Panc1 (cell line): ENCODE measurements around the gene RBM10. TPM values are rescaled to one million over a fixed set of nuclear protein-coding genes. Genes with fewer than 3 reads are reported as not detected.
"Not testable (repeated sequence)": the region's sequence is repeated elsewhere in the genome, so short reads cannot be mapped to it uniquely, and the experiment has no call there.

Experiments
- ATAC-seq: fragments of 200-7000 bp; cut with Tn5 transposase; 2 replicates; pipeline ENCODE4 v1.9.1; 2020; ENCODE audit warnings: mild to moderate bottlenecking, moderate library complexity
- BruUV-seq: library from RNA; stranded (reverse); fragments of 400-500 nt; replicated peaks from 2 replicates; lab custom pipeline; 2021; lab: Mats Ljungman, UMichigan
- CTCF ChIA-PET: fragments of 300-600 bp; sonication (Branson Sonifier 250); formaldehyde crosslinking; loops from one replicate; lab custom pipeline; 2022; ENCODE audit warnings: antibody characterized with exemption; lab: Charles Lee
- POLR2A ChIA-PET: fragments of 300-600 bp; sonication (Branson Sonifier 250); formaldehyde crosslinking; loops from one replicate; lab custom pipeline; 2022; ENCODE audit warnings: antibody characterized with exemption; lab: Charles Lee
- DNase-seq: peaks from one replicate; pipeline ENCODE4 v3.0.0-alpha.2; 2010; ENCODE audit warnings: low read depth, low spot score
- H3K27ac ChIP-seq: 2 replicates; pipeline ENCODE4 v1.5.1; 2011; ENCODE audit warnings: mild to moderate bottlenecking, low read length, inconsistent platforms
- H3K27me3 ChIP-seq: fragments of 200-500 bp; sonication (Bioruptor generic); 2 replicates; pipeline ENCODE4 v1.6.0; 2014; ENCODE audit warnings: low read length, inconsistent platforms; ENCODE audit not compliant: control insufficient read depth, insufficient read depth
- H3K36me3 ChIP-seq: fragments of 200-500 bp; sonication (Bioruptor generic); 2 replicates; pipeline ENCODE4 v1.5.1; 2014; ENCODE audit warnings: inconsistent platforms, mild to moderate bottlenecking, low read length, moderate library complexity; ENCODE audit not compliant: control insufficient read depth, insufficient read depth
- H3K4me1 ChIP-seq: 2 replicates; pipeline ENCODE4 v1.5.1; 2011; ENCODE audit warnings: inconsistent platforms, mild to moderate bottlenecking, low read length, moderate library complexity; ENCODE audit not compliant: control insufficient read depth, insufficient read depth
- H3K4me3 ChIP-seq, 2 experiments: 2 replicates each; pipeline ENCODE4 v1.5.1; 2011 to 2012; ENCODE audit warnings: low read depth in 2 of 2, low read length in 2 of 2, mild to moderate bottlenecking in 2 of 2, inconsistent platforms in 1 of 2, moderate library complexity in 1 of 2
- H3K9me3 ChIP-seq: fragments of 200-500 bp; sonication (Bioruptor generic); 2 replicates; pipeline ENCODE4 v1.5.1; 2014; ENCODE audit warnings: low read depth, mild to moderate bottlenecking, inconsistent platforms, low read length, moderate library complexity; ENCODE audit not compliant: control insufficient read depth, insufficient read depth
- POLR2AphosphoS5 ChIP-seq: IDR thresholded peaks from 2 replicates; pipeline ENCODE4 v1.6.1; 2012; ENCODE audit warnings: mild to moderate bottlenecking, low read depth, low read length, moderate library complexity
- SIN3A ChIP-seq: IDR thresholded peaks from 2 replicates; pipeline ENCODE4 v1.6.1; 2012; ENCODE audit warnings: low read depth, mild to moderate bottlenecking, low read length, moderate library complexity, borderline replicate concordance; ENCODE audit not compliant: insufficient read depth
- TCF7L2 ChIP-seq: IDR thresholded peaks from 2 replicates; pipeline ENCODE4 v1.6.1; 2011; ENCODE audit warnings: mild to moderate bottlenecking, low read depth, low read length, inconsistent platforms
- in situ Hi-C: cut with HindIII; loops from 2 replicates; pipeline ENCODE4 v1.10.0; 2016; ENCODE audit warnings: low sequenced_read_pairs, low pct_unique_long_range_greater_than_20kb
- intact Hi-C: fragments of 100-400 bp; cut with micrococcal nuclease; formaldehyde crosslinking; loops from one replicate; pipeline ENCODE4 v1.10.0; 2022; ENCODE audit not compliant: unreplicated experiment
- total RNA-seq: library from RNA; stranded (reverse); gene quantifications from one replicate; pipeline ENCODE4 v1.2.1, GENCODE V29; 2021; ENCODE audit not compliant: unreplicated experiment
- TF ChIP-seq, protein P1 (sequence below): fragments of 450-650 bp; IDR thresholded peaks from 2 replicates; pipeline ENCODE4 v1.5.1; 2017; ENCODE audit warnings: mild to moderate bottlenecking
- TF ChIP-seq, protein P2 (sequence below), 2 experiments: IDR thresholded peaks; 2 replicates each; pipeline ENCODE4 v1.6.1; 2011 to 2012; ENCODE audit warnings: low read depth in 2 of 2, control low read depth in 1 of 2, low read length in 1 of 2, mild to moderate bottlenecking in 1 of 2, moderate library complexity in 1 of 2; ENCODE audit not compliant: insufficient read depth in 1 of 2

RBM10 gene
- total RNA-seq, 1 experiment from 2014 or later, result 47.1 TPM

DNA sequence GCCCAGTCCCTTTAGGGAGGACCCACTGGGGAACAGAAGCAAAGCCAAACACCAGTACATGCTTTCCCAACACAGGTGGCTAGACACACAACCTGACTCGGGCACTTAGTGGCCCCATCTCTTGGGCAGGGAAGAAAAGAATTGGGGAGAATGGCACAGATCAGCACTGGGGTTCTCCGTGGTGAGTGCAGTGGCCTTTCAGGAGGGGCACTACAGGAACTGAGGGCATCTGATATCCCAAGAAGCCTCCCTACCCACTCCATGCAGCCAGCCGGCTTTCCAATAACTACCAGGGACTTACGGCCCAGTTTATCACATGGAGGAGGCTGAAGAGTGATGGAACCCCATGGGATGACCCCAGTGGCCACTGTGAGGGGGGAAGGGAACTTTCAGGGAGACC, 43.8 kb upstream of the RBM10 start:
- POLR2A ChIA-PET, result no interaction called here
- Histone ChIP-seq H3K4me1 (no peaks in the 10 kb centered on the region), H3K27me3 (no peaks in the 10 kb centered on the region), H3K4me3 (no peak overlapping the region), H3K9me3 (no peaks in the 10 kb centered on the region), H3K27ac (no peak overlapping the region), H3K36me3 (no peaks in the 10 kb centered on the region)
- ATAC-seq (no peak), DNase-seq (no peak)
- no TSS peak for BruUV-seq
- in situ Hi-C loops, result no loop called here
- TF ChIP-seq TCF7L2, result no peak
- TF ChIP-seq, protein P1, sequence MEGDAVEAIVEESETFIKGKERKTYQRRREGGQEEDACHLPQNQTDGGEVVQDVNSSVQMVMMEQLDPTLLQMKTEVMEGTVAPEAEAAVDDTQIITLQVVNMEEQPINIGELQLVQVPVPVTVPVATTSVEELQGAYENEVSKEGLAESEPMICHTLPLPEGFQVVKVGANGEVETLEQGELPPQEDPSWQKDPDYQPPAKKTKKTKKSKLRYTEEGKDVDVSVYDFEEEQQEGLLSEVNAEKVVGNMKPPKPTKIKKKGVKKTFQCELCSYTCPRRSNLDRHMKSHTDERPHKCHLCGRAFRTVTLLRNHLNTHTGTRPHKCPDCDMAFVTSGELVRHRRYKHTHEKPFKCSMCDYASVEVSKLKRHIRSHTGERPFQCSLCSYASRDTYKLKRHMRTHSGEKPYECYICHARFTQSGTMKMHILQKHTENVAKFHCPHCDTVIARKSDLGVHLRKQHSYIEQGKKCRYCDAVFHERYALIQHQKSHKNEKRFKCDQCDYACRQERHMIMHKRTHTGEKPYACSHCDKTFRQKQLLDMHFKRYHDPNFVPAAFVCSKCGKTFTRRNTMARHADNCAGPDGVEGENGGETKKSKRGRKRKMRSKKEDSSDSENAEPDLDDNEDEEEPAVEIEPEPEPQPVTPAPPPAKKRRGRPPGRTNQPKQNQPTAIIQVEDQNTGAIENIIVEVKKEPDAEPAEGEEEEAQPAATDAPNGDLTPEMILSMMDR, result no peak
- TF ChIP-seq, protein P2, sequence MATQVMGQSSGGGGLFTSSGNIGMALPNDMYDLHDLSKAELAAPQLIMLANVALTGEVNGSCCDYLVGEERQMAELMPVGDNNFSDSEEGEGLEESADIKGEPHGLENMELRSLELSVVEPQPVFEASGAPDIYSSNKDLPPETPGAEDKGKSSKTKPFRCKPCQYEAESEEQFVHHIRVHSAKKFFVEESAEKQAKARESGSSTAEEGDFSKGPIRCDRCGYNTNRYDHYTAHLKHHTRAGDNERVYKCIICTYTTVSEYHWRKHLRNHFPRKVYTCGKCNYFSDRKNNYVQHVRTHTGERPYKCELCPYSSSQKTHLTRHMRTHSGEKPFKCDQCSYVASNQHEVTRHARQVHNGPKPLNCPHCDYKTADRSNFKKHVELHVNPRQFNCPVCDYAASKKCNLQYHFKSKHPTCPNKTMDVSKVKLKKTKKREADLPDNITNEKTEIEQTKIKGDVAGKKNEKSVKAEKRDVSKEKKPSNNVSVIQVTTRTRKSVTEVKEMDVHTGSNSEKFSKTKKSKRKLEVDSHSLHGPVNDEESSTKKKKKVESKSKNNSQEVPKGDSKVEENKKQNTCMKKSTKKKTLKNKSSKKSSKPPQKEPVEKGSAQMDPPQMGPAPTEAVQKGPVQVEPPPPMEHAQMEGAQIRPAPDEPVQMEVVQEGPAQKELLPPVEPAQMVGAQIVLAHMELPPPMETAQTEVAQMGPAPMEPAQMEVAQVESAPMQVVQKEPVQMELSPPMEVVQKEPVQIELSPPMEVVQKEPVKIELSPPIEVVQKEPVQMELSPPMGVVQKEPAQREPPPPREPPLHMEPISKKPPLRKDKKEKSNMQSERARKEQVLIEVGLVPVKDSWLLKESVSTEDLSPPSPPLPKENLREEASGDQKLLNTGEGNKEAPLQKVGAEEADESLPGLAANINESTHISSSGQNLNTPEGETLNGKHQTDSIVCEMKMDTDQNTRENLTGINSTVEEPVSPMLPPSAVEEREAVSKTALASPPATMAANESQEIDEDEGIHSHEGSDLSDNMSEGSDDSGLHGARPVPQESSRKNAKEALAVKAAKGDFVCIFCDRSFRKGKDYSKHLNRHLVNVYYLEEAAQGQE (IDR thresholded peaks at IDR 0.05; ENCODE audit: insufficient read depth in 1 of 2, low read depth in 2 of 2, low read length in 1 of 2), result no peak
- no peak for TF ChIP-seq SIN3A
- TF ChIP-seq POLR2AphosphoS5, result no peak
- intact Hi-C loops, result no loop called here
- CTCF ChIA-PET, result no interaction called here

DNA sequence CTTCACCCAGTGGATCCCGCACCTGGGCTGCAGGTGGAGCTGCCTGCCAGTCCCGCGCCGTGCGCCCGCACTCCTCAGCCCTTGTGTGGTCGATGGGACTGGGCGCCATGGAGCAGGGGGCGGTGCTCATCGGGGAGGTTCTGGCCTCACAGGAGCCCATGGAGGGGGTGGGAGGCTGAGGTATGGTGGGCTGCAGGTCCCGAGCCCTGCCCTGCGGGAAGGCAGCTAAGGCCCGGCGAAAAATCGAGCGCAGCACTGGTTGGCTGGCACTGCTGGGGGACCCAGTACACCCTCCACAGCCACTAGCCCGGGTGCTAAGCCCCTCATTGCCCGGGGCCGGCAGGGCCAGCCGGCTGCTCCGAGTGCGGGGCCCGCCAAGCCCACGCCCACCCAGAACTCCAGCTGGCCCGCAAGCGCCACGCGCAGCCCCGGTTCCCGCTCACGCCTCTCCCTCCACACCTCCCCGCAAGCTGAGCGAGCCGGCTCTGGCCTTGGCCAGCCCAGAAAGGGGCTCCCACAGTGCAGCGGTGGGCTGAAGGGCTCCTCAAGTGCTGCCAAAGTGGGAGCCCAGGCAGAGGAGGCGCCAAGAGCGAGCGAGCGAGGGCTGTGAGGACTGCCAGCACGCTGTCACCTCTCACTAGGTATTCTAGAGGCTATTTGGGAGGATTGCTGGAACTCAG, 33.9 kb upstream of the RBM10 start:
- H3K4me1 ChIP-seq, POLR2A ChIA-PET, H3K36me3 ChIP-seq, CTCF ChIA-PET, DNase-seq, intact Hi-C loops, H3K27me3 ChIP-seq, H3K27ac ChIP-seq, H3K9me3 ChIP-seq, H3K4me3 ChIP-seq, ATAC-seq, in situ Hi-C loops, BruUV-seq: not testable (repeated sequence)

DNA sequence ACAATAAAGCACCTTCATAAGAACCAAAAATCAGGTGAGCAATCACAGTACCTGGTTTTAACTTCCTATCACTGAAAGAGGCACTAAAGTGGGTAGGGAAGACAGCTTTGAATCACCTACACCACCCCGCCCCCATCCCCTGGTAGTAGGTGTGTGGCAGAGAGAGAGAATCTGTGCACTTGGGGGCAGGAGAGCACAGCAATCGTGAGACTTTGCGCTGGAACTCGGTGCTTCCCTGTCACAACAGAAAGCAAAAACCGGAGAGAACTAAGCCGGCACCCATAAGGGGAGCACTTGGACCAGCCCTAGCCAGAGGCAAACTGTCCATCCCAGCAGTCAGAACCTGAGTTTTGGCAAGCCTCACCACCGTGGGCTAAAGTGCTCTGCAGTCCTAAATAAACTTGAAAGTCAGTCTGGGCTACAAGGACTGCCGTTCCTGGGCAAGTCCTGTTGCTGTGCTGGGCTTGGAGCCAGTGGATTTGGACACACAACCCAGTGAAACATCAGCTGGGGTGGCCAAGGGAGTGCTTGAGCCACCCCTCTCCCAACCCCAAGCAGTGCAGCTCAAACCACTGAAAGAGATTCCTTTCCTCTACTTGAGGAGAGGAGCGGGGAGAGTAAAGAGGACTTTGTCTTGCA, 32.6 kb upstream of the RBM10 start:
- ChIA-PET CTCF (no interaction called here), POLR2A (no interaction called here)
- DNase-seq, result no peak
- Histone ChIP-seq H3K4me3 (no peak overlapping the region), H3K27ac (no peak overlapping the region), H3K4me1 (no peaks in the 10 kb centered on the region), H3K9me3 (no peaks in the 10 kb centered on the region), H3K36me3 (no peaks in the 10 kb centered on the region), H3K27me3 (no peaks in the 10 kb centered on the region)
- intact Hi-C loops (no loop called here), in situ Hi-C loops (no loop called here)
- no TSS peak for BruUV-seq
- peak; percentile 51; the same call in 1 of the 2 replicates for ATAC-seq
- no peak for TF ChIP-seq TCF7L2
- no peak for TF ChIP-seq POLR2AphosphoS5
- TF ChIP-seq, protein P1, result no peak
- no peak for TF ChIP-seq SIN3A
- TF ChIP-seq, protein P2 (IDR thresholded peaks at IDR 0.05; ENCODE audit: insufficient read depth in 1 of 2, low read depth in 2 of 2, low read length in 1 of 2), result no peak
